Astrocyte (in vitro differentiated cells and primary cell): ENCODE data around the gene CDK5RAP2. TPM values are rescaled to one million over a fixed set of nuclear protein-coding genes. Genes with fewer than 3 reads are reported as not detected.

Source experiments
- DNase-seq: peaks from one replicate; pipeline ENCODE4 v3.0.0-alpha.2; 2010; ENCODE audit warnings: low read depth
- FAIRE-seq: peaks from 2 replicates; lab custom pipeline; 2011; peaks lifted over from hg19 to GRCh38; lab: Jason Lieb, UNC
- H2AFZ ChIP-seq: 2 replicates; pipeline ENCODE4 v1.6.0; 2012; ENCODE audit warnings: low read depth, low read length, inconsistent platforms
- H3K27ac ChIP-seq: 2 replicates; pipeline ENCODE4 v1.5.1; 2011; ENCODE audit warnings: low read depth, low read length, inconsistent platforms
- H3K27me3 ChIP-seq: 2 replicates; pipeline ENCODE4 v1.6.0; 2011; ENCODE audit warnings: low read length, inconsistent platforms; ENCODE audit not compliant: insufficient read depth
- H3K36me3 ChIP-seq: 2 replicates; pipeline ENCODE4 v1.5.1; 2011; ENCODE audit warnings: low read length, inconsistent platforms; ENCODE audit not compliant: insufficient read depth
- H3K4me1 ChIP-seq: 2 replicates; pipeline ENCODE4 v1.5.1; 2011; ENCODE audit warnings: low read length, inconsistent platforms; ENCODE audit not compliant: insufficient read depth
- H3K4me2 ChIP-seq: 2 replicates; pipeline ENCODE4 v1.6.0; 2012; ENCODE audit warnings: low read length, inconsistent platforms
- H3K4me3 ChIP-seq: 2 replicates; pipeline ENCODE4 v1.5.1; 2011; ENCODE audit warnings: low read depth, mild to moderate bottlenecking, low read length, inconsistent platforms; ENCODE audit not compliant: insufficient read depth
- H3K79me2 ChIP-seq: 2 replicates; pipeline ENCODE4 v1.6.0; 2012; ENCODE audit warnings: mild to moderate bottlenecking, low read length, inconsistent platforms; ENCODE audit not compliant: insufficient read depth
- H3K9ac ChIP-seq: 2 replicates; pipeline ENCODE4 v1.6.0; 2012; ENCODE audit warnings: mild to moderate bottlenecking, low read length, inconsistent platforms
- H3K9me3 ChIP-seq: 2 replicates; pipeline ENCODE4 v1.5.1; 2012; ENCODE audit warnings: low read depth, mild to moderate bottlenecking, low read length, inconsistent platforms; ENCODE audit not compliant: insufficient read depth
- H4K20me1 ChIP-seq: 2 replicates; pipeline ENCODE4 v1.6.0; 2012; ENCODE audit warnings: low read length, inconsistent platforms; ENCODE audit not compliant: insufficient read depth
- H3K27ac Mint-ChIP-seq: one replicate; pipeline ENCODE4 v1.8.0; 2021; ENCODE audit warnings: mild to moderate bottlenecking, mixed read lengths; ENCODE audit not compliant: unreplicated experiment
- H3K27me3 Mint-ChIP-seq: one replicate; pipeline ENCODE4 v1.8.0; 2021; ENCODE audit warnings: low read depth, mixed read lengths; ENCODE audit not compliant: unreplicated experiment
- H3K36me3 Mint-ChIP-seq: one replicate; pipeline ENCODE4 v1.8.0; 2021; ENCODE audit warnings: low read depth, mixed read lengths; ENCODE audit not compliant: unreplicated experiment
- H3K4me1 Mint-ChIP-seq: one replicate; pipeline ENCODE4 v1.8.0; 2021; ENCODE audit warnings: low read depth, mixed read lengths; ENCODE audit not compliant: unreplicated experiment
- H3K4me3 Mint-ChIP-seq: one replicate; pipeline ENCODE4 v1.8.0; 2021; ENCODE audit warnings: mild to moderate bottlenecking, moderate library complexity, mixed read lengths; ENCODE audit not compliant: unreplicated experiment
- H3K9me3 Mint-ChIP-seq: one replicate; pipeline ENCODE4 v1.8.0; 2021; ENCODE audit warnings: mild to moderate bottlenecking, mixed read lengths; ENCODE audit not compliant: unreplicated experiment
- CTCF ChIP-seq: IDR thresholded peaks from 2 replicates; pipeline ENCODE4 v1.5.1; 2011; ENCODE audit warnings: low read depth, mild to moderate bottlenecking, inconsistent platforms, low read length, moderate library complexity; ENCODE audit not compliant: insufficient read depth
- EZH2 ChIP-seq: IDR thresholded peaks from 2 replicates; pipeline ENCODE4 v1.6.1; 2012; ENCODE audit warnings: mild to moderate bottlenecking, low read length, inconsistent platforms; ENCODE audit not compliant: insufficient read depth
- total RNA-seq: library from RNA; stranded (reverse); gene quantifications from 2 replicates; pipeline ENCODE4 v1.2.1, GENCODE V29; 2021

The CDK5RAP2 gene
- total RNA-seq, 1 donor from 2014 or later = 36.3 TPM

GRCh38 chr9:120351106-120351505 lies 228.9 kb downstream of the CDK5RAP2 start:
- Mint-ChIP-seq H3K9me3 (peaks cover 3% of the 10 kb centered on the region), H3K36me3 (no peaks in the 10 kb centered on the region), H3K27ac (no peak overlapping the region), H3K27me3 (peaks cover 9% of the 10 kb centered on the region), H3K4me1 (no peaks in the 10 kb centered on the region), H3K4me3 (no peak overlapping the region)
- H3K27me3 ChIP-seq = no peaks in the 10 kb centered on the region
- no peaks in the 10 kb centered on the region for H3K4me1 ChIP-seq
- no peaks in the 10 kb centered on the region for H4K20me1 ChIP-seq
- H3K27ac ChIP-seq = no peak overlapping the region
- TF ChIP-seq CTCF = no peak
- no peak for TF ChIP-seq EZH2
- H3K4me2 ChIP-seq = no peak overlapping the region
- no peak overlapping the region for H3K4me3 ChIP-seq
- H2AFZ ChIP-seq = no peak overlapping the region
- FAIRE-seq = no peak
- H3K36me3 ChIP-seq = no peaks in the 10 kb centered on the region
- no peaks in the 10 kb centered on the region for H3K79me2 ChIP-seq
- DNase-seq = no peak
- no peak overlapping the region for H3K9ac ChIP-seq
- H3K9me3 ChIP-seq = peaks cover 4% of the 10 kb centered on the region

GRCh38 chr9:120350596-120350995 lies 229.4 kb downstream of the CDK5RAP2 start:
- no peak for FAIRE-seq
- no peak overlapping the region for H2AFZ ChIP-seq

More at GRCh38 chr9:120350596-120350995, 229.4 kb downstream of the CDK5RAP2 start:
- Histone ChIP-seq H3K36me3 (no peaks in the 10 kb centered on the region), H3K27me3 (no peaks in the 10 kb centered on the region), H3K4me1 (no peaks in the 10 kb centered on the region), H3K9me3 (no peaks in the 10 kb centered on the region), H3K79me2 (no peaks in the 10 kb centered on the region), H4K20me1 (no peaks in the 10 kb centered on the region), H3K4me2 (no peak overlapping the region), H3K27ac (no peak overlapping the region), H3K4me3 (no peak overlapping the region), H3K9ac (no peak overlapping the region)
- H3K4me3 Mint-ChIP-seq = no peak overlapping the region
- TF ChIP-seq EZH2 (no peak), CTCF (no peak)
- no peak for DNase-seq
- H3K27ac Mint-ChIP-seq = no peak overlapping the region
- no peaks in the 10 kb centered on the region for H3K4me1 Mint-ChIP-seq
- H3K27me3 Mint-ChIP-seq = peaks cover 9% of the 10 kb centered on the region
- no peaks in the 10 kb centered on the region for H3K36me3 Mint-ChIP-seq
- H3K9me3 Mint-ChIP-seq = peaks cover 3% of the 10 kb centered on the region
